Panc1 (cell line): ENCODE measurements around the gene SATB2.

Source experiments
- POLR2AphosphoS5 ChIP-seq: IDR thresholded peaks from 2 replicates; pipeline ENCODE4 v1.6.1; 2012; ENCODE audit warnings: mild to moderate bottlenecking, low read depth, low read length, moderate library complexity
- SIN3A ChIP-seq: IDR thresholded peaks from 2 replicates; pipeline ENCODE4 v1.6.1; 2012; ENCODE audit warnings: low read depth, mild to moderate bottlenecking, low read length, moderate library complexity, borderline replicate concordance; ENCODE audit not compliant: insufficient read depth
- TCF7L2 ChIP-seq: IDR thresholded peaks from 2 replicates; pipeline ENCODE4 v1.6.1; 2011; ENCODE audit warnings: mild to moderate bottlenecking, low read depth, low read length, inconsistent platforms
- TF ChIP-seq, protein P1 (sequence below): fragments of 450-650 bp; IDR thresholded peaks from 2 replicates; pipeline ENCODE4 v1.5.1; 2017; ENCODE audit warnings: mild to moderate bottlenecking
- TF ChIP-seq, protein P2 (sequence below), 2 experiments: IDR thresholded peaks; 2 replicates each; pipeline ENCODE4 v1.6.1; 2011 to 2012; ENCODE audit warnings: low read depth in 2 of 2, control low read depth in 1 of 2, low read length in 1 of 2, mild to moderate bottlenecking in 1 of 2, moderate library complexity in 1 of 2; ENCODE audit not compliant: insufficient read depth in 1 of 2

DNA sequence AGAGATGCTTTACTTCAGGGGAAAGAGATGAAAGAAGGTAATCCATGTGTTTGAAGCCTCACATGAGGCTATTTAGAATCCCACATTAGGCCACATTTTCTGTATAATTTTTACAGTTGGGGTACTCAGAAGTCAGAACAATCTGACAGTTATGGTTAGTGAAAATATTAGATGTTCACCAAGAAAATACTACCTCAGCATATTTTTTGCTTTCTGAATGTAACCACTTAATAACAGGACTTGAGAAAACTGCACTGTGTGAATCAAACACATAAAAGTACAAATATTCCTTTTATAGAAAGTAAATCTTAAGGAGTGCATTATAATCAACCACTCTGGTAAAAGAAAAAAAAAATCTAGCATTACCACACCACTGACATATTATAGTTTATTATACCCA is 169.3 kb downstream of the SATB2 start:
- TF ChIP-seq POLR2AphosphoS5 (no peak), SIN3A (no peak), TCF7L2 (no peak)
- TF ChIP-seq, protein P1, sequence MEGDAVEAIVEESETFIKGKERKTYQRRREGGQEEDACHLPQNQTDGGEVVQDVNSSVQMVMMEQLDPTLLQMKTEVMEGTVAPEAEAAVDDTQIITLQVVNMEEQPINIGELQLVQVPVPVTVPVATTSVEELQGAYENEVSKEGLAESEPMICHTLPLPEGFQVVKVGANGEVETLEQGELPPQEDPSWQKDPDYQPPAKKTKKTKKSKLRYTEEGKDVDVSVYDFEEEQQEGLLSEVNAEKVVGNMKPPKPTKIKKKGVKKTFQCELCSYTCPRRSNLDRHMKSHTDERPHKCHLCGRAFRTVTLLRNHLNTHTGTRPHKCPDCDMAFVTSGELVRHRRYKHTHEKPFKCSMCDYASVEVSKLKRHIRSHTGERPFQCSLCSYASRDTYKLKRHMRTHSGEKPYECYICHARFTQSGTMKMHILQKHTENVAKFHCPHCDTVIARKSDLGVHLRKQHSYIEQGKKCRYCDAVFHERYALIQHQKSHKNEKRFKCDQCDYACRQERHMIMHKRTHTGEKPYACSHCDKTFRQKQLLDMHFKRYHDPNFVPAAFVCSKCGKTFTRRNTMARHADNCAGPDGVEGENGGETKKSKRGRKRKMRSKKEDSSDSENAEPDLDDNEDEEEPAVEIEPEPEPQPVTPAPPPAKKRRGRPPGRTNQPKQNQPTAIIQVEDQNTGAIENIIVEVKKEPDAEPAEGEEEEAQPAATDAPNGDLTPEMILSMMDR, result no peak
- TF ChIP-seq, protein P2, sequence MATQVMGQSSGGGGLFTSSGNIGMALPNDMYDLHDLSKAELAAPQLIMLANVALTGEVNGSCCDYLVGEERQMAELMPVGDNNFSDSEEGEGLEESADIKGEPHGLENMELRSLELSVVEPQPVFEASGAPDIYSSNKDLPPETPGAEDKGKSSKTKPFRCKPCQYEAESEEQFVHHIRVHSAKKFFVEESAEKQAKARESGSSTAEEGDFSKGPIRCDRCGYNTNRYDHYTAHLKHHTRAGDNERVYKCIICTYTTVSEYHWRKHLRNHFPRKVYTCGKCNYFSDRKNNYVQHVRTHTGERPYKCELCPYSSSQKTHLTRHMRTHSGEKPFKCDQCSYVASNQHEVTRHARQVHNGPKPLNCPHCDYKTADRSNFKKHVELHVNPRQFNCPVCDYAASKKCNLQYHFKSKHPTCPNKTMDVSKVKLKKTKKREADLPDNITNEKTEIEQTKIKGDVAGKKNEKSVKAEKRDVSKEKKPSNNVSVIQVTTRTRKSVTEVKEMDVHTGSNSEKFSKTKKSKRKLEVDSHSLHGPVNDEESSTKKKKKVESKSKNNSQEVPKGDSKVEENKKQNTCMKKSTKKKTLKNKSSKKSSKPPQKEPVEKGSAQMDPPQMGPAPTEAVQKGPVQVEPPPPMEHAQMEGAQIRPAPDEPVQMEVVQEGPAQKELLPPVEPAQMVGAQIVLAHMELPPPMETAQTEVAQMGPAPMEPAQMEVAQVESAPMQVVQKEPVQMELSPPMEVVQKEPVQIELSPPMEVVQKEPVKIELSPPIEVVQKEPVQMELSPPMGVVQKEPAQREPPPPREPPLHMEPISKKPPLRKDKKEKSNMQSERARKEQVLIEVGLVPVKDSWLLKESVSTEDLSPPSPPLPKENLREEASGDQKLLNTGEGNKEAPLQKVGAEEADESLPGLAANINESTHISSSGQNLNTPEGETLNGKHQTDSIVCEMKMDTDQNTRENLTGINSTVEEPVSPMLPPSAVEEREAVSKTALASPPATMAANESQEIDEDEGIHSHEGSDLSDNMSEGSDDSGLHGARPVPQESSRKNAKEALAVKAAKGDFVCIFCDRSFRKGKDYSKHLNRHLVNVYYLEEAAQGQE (IDR thresholded peaks at IDR 0.05; ENCODE audit: insufficient read depth in 1 of 2, low read depth in 2 of 2, low read length in 1 of 2), result no peak
